NB4 (cell line): ENCODE results near the gene SESN1.

Experiments used
- DNase-seq: peaks from one replicate; pipeline ENCODE4 v3.0.0; 2010; ENCODE audit warnings: low read depth
- H3K4me3 ChIP-seq: one replicate; pipeline ENCODE4 v1.5.1; 2011; ENCODE audit warnings: mild to moderate bottlenecking, low read depth, low read length, moderate library complexity
- CTCF ChIP-seq: IDR thresholded peaks from one replicate; pipeline ENCODE4 v1.5.1; 2012; ENCODE audit warnings: low read depth, low read length
- MAX ChIP-seq: IDR thresholded peaks from 2 replicates; pipeline ENCODE4 v1.6.1; 2011; ENCODE audit warnings: low read depth, low read length
- MYC ChIP-seq: IDR thresholded peaks from 2 replicates; pipeline ENCODE4 v1.6.1; 2011; ENCODE audit warnings: low read depth, low read length
- POLR2A ChIP-seq: IDR thresholded peaks from 2 replicates; pipeline ENCODE4 v1.6.1; 2011; ENCODE audit warnings: mild to moderate bottlenecking; ENCODE audit not compliant: insufficient read length; ENCODE audit errors: extremely low read depth

SESN1 gene

DNA sequence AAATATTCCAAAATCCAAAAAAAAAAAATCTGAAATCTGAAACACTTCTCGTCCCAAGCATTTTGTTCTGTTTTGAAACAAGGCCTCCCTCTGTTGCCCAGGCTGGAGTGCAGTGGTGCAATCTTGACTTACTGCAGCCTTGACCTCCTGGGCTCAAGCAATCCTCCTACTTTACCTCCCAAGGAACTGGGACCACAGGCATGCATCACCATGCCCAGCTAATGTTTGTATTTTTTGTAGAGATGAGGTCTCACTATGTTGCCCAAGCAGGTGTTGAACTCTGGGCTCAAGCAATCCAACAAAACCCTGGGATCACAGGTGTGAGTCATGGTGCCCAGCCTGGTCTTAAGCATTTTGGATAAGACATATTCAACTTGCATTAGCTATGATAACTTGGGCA lies 13.6 kb downstream of the SESN1 start:
- no peak for DNase-seq
- no peak overlapping the region for H3K4me3 ChIP-seq
- TF ChIP-seq MAX (no peak), POLR2A (no peak), MYC (no peak), CTCF (no peak)

GRCh38 chr6:109079981-109080380 lies 14.7 kb downstream of the SESN1 start:
- peak; percentile 56 for DNase-seq
- no peak overlapping the region for H3K4me3 ChIP-seq
- TF ChIP-seq MAX (no peak), CTCF (no peak), MYC (no peak), POLR2A (no peak)

GRCh38 chr6:109076377-109076776 lies 18.3 kb downstream of the SESN1 start:
- no peak for DNase-seq
- no peak for TF ChIP-seq MYC
- TF ChIP-seq CTCF = no peak
- TF ChIP-seq POLR2A = no peak
- no peak overlapping the region for H3K4me3 ChIP-seq

GRCh38 chr6:109075934-109076333 lies 18.7 kb downstream of the SESN1 start:
- TF ChIP-seq MAX (no peak), MYC (no peak), CTCF (no peak), POLR2A (no peak)
- H3K4me3 ChIP-seq = no peak overlapping the region
- DNase-seq = no peak

DNA sequence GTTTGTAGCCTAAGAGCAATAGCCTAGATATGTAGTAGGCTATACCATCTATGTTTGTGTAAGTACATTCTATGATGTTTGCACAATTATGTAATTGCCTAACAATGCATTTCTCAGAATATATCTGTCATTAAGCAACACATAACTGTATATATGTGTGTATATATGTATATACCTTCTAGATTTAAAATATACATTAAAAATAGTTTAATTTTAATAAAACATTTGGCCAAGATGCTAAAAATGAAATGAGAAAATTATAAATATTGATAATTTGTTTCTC lies 20.6 kb downstream of the SESN1 start:
- no peak for DNase-seq
- TF ChIP-seq MYC = no peak
- TF ChIP-seq MAX = no peak
- no peak for TF ChIP-seq CTCF
- no peak for TF ChIP-seq POLR2A
- no peak overlapping the region for H3K4me3 ChIP-seq

DNA sequence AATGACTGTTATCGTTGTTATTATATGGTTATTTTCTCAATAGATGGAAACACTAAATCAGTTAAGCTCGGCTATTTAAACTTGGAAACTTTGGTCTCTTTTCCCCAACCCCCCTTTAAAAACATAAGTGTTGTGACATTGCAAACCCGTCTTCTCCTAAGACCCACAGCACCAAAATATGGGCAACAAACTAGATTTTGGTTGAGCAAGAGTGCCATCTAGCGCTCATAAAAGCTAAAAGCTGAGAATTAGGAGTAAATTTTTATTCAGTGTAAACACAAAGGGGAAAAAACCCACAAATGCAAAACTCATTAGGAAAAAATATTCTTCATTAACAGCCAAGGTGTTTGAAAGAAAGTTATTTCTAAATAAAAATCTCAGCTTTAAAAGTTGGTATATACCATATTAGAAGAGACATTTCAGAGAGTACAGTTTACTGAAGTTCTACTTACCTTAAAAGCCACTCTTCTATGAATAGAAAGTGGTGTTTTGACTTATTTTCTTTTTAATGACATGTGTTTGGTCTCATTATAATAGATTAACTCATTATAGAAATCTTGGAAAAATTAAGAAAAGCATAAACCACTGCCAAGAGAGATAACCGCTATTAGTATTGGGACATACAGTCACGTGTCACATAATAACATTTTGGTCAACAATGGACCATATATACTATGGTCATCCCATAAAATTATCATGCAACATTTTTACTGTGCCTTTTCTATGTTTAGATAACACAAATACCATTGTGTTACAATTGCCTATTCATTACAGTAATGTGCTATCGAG lies 21.1 kb downstream of the SESN1 start:
- TF ChIP-seq CTCF (peak; percentile 57), MAX (no peak), MYC (no peak), POLR2A (no peak)
- no peak overlapping the region for H3K4me3 ChIP-seq
- peak; percentile 86 for DNase-seq
